GOT3 (cell line): ENCODE data around the gene CYP2F1.

Experiments used
- DNase-seq: peaks from one replicate; lab custom pipeline; 2025; ENCODE audit warnings: mixed read lengths; lab: John Stamatoyannopoulos, UW

The CYP2F1 gene

GRCh38 chr19:41175801-41176777 is 61.9 kb downstream of the CYP2F1 start:
- no peak for DNase-seq
